ENCODE measurements around the gene FOXC2. TPM values are rescaled to one million over a fixed set of nuclear protein-coding genes. Genes with fewer than 3 reads are reported as not detected.

The FOXC2 gene
- total RNA-seq, 8 experiments from 2014 or later, result 0.05 to 2.8 (median 0.19) TPM; not detected in 2

- Histone ChIP-seq H3K27ac (no peak overlapping the region), H3K4me1 (replicated peaks in 1 of 2) (peaks cover 0 to 6% of the 10 kb centered on the region in 2 donors), H3K4me3 (no peak overlapping the region)
- WGBS, 10 experiments, result 0 to 88% (median 41%) methylated on average over 1 to 5 of the region's 12 CpGs; no CpG with 5 or more reads in 4 of the 10 experiments
- ATAC-seq (replicated peaks in 6 of 8), result no peak
- in situ Hi-C loops (cut with MboI; ENCODE audit: low pct_unique_long_range_greater_than_20kb in 2 of 9, low sequenced_read_pairs in 9 of 9, unreplicated experiment in 9 of 9), result no loop called here
Measured at GRCh38 chr16:86525696-86526095, 40.9 kb upstream of the FOXC2 start.

- in situ Hi-C loops (cut with MboI; ENCODE audit: low pct_unique_long_range_greater_than_20kb in 2 of 9, low sequenced_read_pairs in 9 of 9, unreplicated experiment in 9 of 9), result no loop called here
- no peak overlapping the region for H3K27ac ChIP-seq
- H3K4me1 ChIP-seq (replicated peaks in 1 of 2), result no peaks in the 10 kb centered on the region
- H3K4me3 ChIP-seq, result no peak overlapping the region
- 50 to 100% (median 82%) methylated on average over 1 to 7 of the region's 15 CpGs; no CpG with 5 or more reads in 5 of the 10 experiments for WGBS, 10 experiments
- ATAC-seq (replicated peaks in 6 of 8), result no peak
Measured at GRCh38 chr16:86527366-86527765, 39.3 kb upstream of the FOXC2 start.

GRCh38 chr16:86528061-86528929 lies 38.3 kb upstream of the FOXC2 start:
- H3K27ac ChIP-seq, result no peak overlapping the region
- WGBS, 10 experiments, result 0 to 100% (median 88%) methylated on average over 1 to 15 of the region's 38 CpGs; no CpG with 5 or more reads in 1 of the 10 experiments
- in situ Hi-C loops (cut with MboI; ENCODE audit: low pct_unique_long_range_greater_than_20kb in 2 of 9, low sequenced_read_pairs in 9 of 9, unreplicated experiment in 9 of 9), result no loop called here
- no peak for ATAC-seq (replicated peaks in 6 of 8)
- H3K4me1 ChIP-seq (replicated peaks in 1 of 2), result no peaks in the 10 kb centered on the region
- H3K4me3 ChIP-seq, result no peak overlapping the region

- Histone ChIP-seq H3K4me1 (replicated peaks in 1 of 2) (no peaks in the 10 kb centered on the region), H3K4me3 (no peak overlapping the region), H3K27ac (no peak overlapping the region)
- in situ Hi-C loops (cut with MboI; ENCODE audit: low pct_unique_long_range_greater_than_20kb in 2 of 9, low sequenced_read_pairs in 9 of 9, unreplicated experiment in 9 of 9), result no loop called here
- ATAC-seq (replicated peaks in 6 of 8), result no peak
- WGBS, 10 experiments, result 53 to 100% (median 93%) methylated on average over 1 to 6 of the region's 8 CpGs; no CpG with 5 or more reads in 3 of the 10 experiments
Measured at GRCh38 chr16:86529160-86529559, 37.5 kb upstream of the FOXC2 start.

GRCh38 chr16:86530251-86531190 lies 36.1 kb upstream of the FOXC2 start:
- H3K4me1 ChIP-seq (replicated peaks in 1 of 2), result no peaks in the 10 kb centered on the region
- 75 to 97% (median 86%) methylated on average over 5 to 27 of the region's 31 CpGs for WGBS, 10 experiments
- ATAC-seq (replicated peaks in 6 of 8), result no peak
- no peak overlapping the region for H3K27ac ChIP-seq
- in situ Hi-C loops (cut with MboI; ENCODE audit: low pct_unique_long_range_greater_than_20kb in 2 of 9, low sequenced_read_pairs in 9 of 9, unreplicated experiment in 9 of 9), result no loop called here
- no peak overlapping the region for H3K4me3 ChIP-seq

GRCh38 chr16:86531191-86531545 lies 35.5 kb upstream of the FOXC2 start:
- in situ Hi-C loops (cut with MboI; ENCODE audit: low pct_unique_long_range_greater_than_20kb in 2 of 9, low sequenced_read_pairs in 9 of 9, unreplicated experiment in 9 of 9), result no loop called here
- Histone ChIP-seq H3K4me3 (no peak overlapping the region), H3K27ac (no peak overlapping the region), H3K4me1 (replicated peaks in 1 of 2) (no peaks in the 10 kb centered on the region)
- WGBS, 10 experiments, result 80 to 100% (median 95%) methylated on average over 1 to 2 of the region's 7 CpGs; no CpG with 5 or more reads in 5 of the 10 experiments
- no peak for ATAC-seq (replicated peaks in 6 of 8)

- WGBS, 10 experiments, result 89 to 97% (median 93%) methylated on average over 6 to 13 of the region's 49 CpGs; no CpG with 5 or more reads in 7 of the 10 experiments
- in situ Hi-C loops (cut with MboI; ENCODE audit: low pct_unique_long_range_greater_than_20kb in 2 of 9, low sequenced_read_pairs in 9 of 9, unreplicated experiment in 9 of 9), result no loop called here
Measured at GRCh38 chr16:86531641-86532525, 34.7 kb upstream of the FOXC2 start.

GRCh38 chr16:86532526-86532815 lies 34.2 kb upstream of the FOXC2 start:
- 80 to 100% (median 90%) methylated on average over 1 of the region's 7 CpGs; no CpG with 5 or more reads in 6 of the 10 experiments for WGBS, 10 experiments
- no peak overlapping the region for H3K27ac ChIP-seq
- in situ Hi-C loops (cut with MboI; ENCODE audit: low pct_unique_long_range_greater_than_20kb in 2 of 9, low sequenced_read_pairs in 9 of 9, unreplicated experiment in 9 of 9), result no loop called here
- H3K4me3 ChIP-seq, result no peak overlapping the region
- peak in 1 of 8 experiments; percentile 13 for ATAC-seq (replicated peaks in 6 of 8)
- H3K4me1 ChIP-seq (replicated peaks in 1 of 2), result no peaks in the 10 kb centered on the region

More at GRCh38 chr16:86531641-86532525, 34.7 kb upstream of the FOXC2 start:
- Histone ChIP-seq H3K27ac (no peak overlapping the region), H3K4me3 (no peak overlapping the region), H3K4me1 (replicated peaks in 1 of 2) (no peaks in the 10 kb centered on the region)
- ATAC-seq (replicated peaks in 6 of 8), result peak in 1 of 8 experiments; percentile 6

GRCh38 chr16:86533076-86533475 lies 33.6 kb upstream of the FOXC2 start:
- no peak for ATAC-seq (replicated peaks in 6 of 8)
- no peak overlapping the region for H3K4me3 ChIP-seq
- H3K27ac ChIP-seq, result no peak overlapping the region
- H3K4me1 ChIP-seq (replicated peaks in 1 of 2), result no peaks in the 10 kb centered on the region
- in situ Hi-C loops (cut with MboI; ENCODE audit: low pct_unique_long_range_greater_than_20kb in 2 of 9, low sequenced_read_pairs in 9 of 9, unreplicated experiment in 9 of 9), result no loop called here
- WGBS, 10 experiments, result 91 to 100% (median 93%) methylated on average over 1 to 8 of the region's 8 CpGs; no CpG with 5 or more reads in 1 of the 10 experiments

- Histone ChIP-seq H3K27ac (no peak overlapping the region), H3K4me1 (replicated peaks in 1 of 2) (no peaks in the 10 kb centered on the region), H3K4me3 (no peak overlapping the region)
- peak in 2 of 8 experiments; percentile 22 to 80 for ATAC-seq (replicated peaks in 6 of 8)
- 80 to 100% (median 80%) methylated on average over 1 to 6 of the region's 8 CpGs; no CpG with 5 or more reads in 5 of the 10 experiments for WGBS, 10 experiments
- in situ Hi-C loops (cut with MboI; ENCODE audit: low pct_unique_long_range_greater_than_20kb in 2 of 9, low sequenced_read_pairs in 9 of 9, unreplicated experiment in 9 of 9), result no loop called here
Measured at GRCh38 chr16:86533767-86534351, 32.8 kb upstream of the FOXC2 start.

GRCh38 chr16:86534779-86535615 lies 31.6 kb upstream of the FOXC2 start:
- WGBS, 10 experiments, result 70 to 100% (median 90%) methylated on average over 2 to 6 of the region's 18 CpGs; no CpG with 5 or more reads in 2 of the 10 experiments
- no peak overlapping the region for H3K27ac ChIP-seq
- no peak overlapping the region for H3K4me3 ChIP-seq
- in situ Hi-C loops (cut with MboI; ENCODE audit: low pct_unique_long_range_greater_than_20kb in 2 of 9, low sequenced_read_pairs in 9 of 9, unreplicated experiment in 9 of 9), result no loop called here
- no peaks in the 10 kb centered on the region for H3K4me1 ChIP-seq (replicated peaks in 1 of 2)
- ATAC-seq (replicated peaks in 6 of 8), result no peak
